Neural cell (in vitro differentiated cells): ENCODE results near the gene POLR2L. TPM values are rescaled to one million over a fixed set of nuclear protein-coding genes. Genes with fewer than 3 reads are reported as not detected.

Source experiments
- H2AFZ ChIP-seq: fragments of 200-600, 300-800 bp; sonication (generic), shearing (Covaris generic); 2 replicates; pipeline ENCODE4 v1.6.0; 2014; ENCODE audit warnings: low read depth, mild to moderate bottlenecking, antibody characterized with exemption, low read length, moderate library complexity
- H3F3A ChIP-seq: fragments of 200-600 bp; shearing (Covaris generic); 2 replicates; pipeline ENCODE4 v1.6.1; 2016; ENCODE audit warnings: mild to moderate bottlenecking, moderate library complexity, mixed read lengths, antibody characterized with exemption, low read length; ENCODE audit not compliant: insufficient read depth, poor library complexity, severe bottlenecking
- H3K27ac ChIP-seq: fragments of 200-600, 300-800 bp; sonication (generic), shearing (Covaris generic); 2 replicates; pipeline ENCODE4 v1.5.1; 2014; ENCODE audit warnings: mild to moderate bottlenecking, low read length, moderate library complexity
- H3K27me3 ChIP-seq: fragments of 300-800, 200-600 bp; sonication (generic), shearing (Covaris generic); 2 replicates; pipeline ENCODE4 v1.6.0; 2014; ENCODE audit warnings: mild to moderate bottlenecking, low read depth, low read length, moderate library complexity; ENCODE audit not compliant: insufficient read depth
- H3K36me3 ChIP-seq: fragments of 300-800, 200-600 bp; sonication (generic), shearing (Covaris generic); 2 replicates; pipeline ENCODE4 v1.5.1; 2014; ENCODE audit warnings: mild to moderate bottlenecking, antibody characterized with exemption, low read length, moderate library complexity; ENCODE audit not compliant: insufficient read depth
- H3K4me2 ChIP-seq: fragments of 300-800, 200-600 bp; sonication (generic), shearing (Covaris generic); 2 replicates; pipeline ENCODE4 v1.6.0; 2014; ENCODE audit warnings: mild to moderate bottlenecking, low read length
- H3K4me3 ChIP-seq: fragments of 300-800, 200-600 bp; sonication (generic), shearing (Covaris generic); 2 replicates; pipeline ENCODE4 v1.5.1; 2014; ENCODE audit warnings: mild to moderate bottlenecking, low read length, moderate library complexity
- H3K79me2 ChIP-seq: fragments of 200-600 bp; shearing (Covaris generic); replicated peaks from 2 replicates; pipeline ENCODE4 v1.6.0; 2014; ENCODE audit warnings: mild to moderate bottlenecking, low read length, moderate library complexity; ENCODE audit not compliant: insufficient read depth
- H3K9ac ChIP-seq: fragments of 300-800, 200-600 bp; sonication (generic), shearing (Covaris generic); 2 replicates; pipeline ENCODE4 v1.6.1; 2016; ENCODE audit warnings: mild to moderate bottlenecking, low read length, mixed read lengths
- H3K9me2 ChIP-seq: fragments of 200-600 bp; shearing (Covaris generic); 2 replicates; pipeline ENCODE4 v1.6.1; 2016; ENCODE audit warnings: mild to moderate bottlenecking, low read length, mixed read lengths; ENCODE audit not compliant: insufficient read depth
- H3K9me3 ChIP-seq: fragments of 200-600, 300-800 bp; sonication (generic), shearing (Covaris generic); 2 replicates; pipeline ENCODE4 v1.6.1; 2016; ENCODE audit warnings: mild to moderate bottlenecking, mixed run types, low read length, moderate library complexity, mixed read lengths
- H4K20me1 ChIP-seq: fragments of 200-600 bp; shearing (Covaris generic); 2 replicates; pipeline ENCODE4 v1.6.1; 2016; ENCODE audit warnings: mild to moderate bottlenecking, mixed run types; ENCODE audit not compliant: insufficient read depth
- EP300 ChIP-seq: fragments of 450-650 bp; conservative IDR thresholded peaks from 2 replicates; pipeline ENCODE4 v1.6.1; 2014; ENCODE audit warnings: antibody characterized with exemption, mild to moderate bottlenecking, moderate library complexity; ENCODE audit not compliant: poor library complexity, severe bottlenecking
- EZH2 ChIP-seq: fragments of 200-600, 300-800 bp; shearing (Covaris generic), sonication (generic); IDR thresholded peaks from 2 replicates; pipeline ENCODE4 v1.6.1; 2014; ENCODE audit warnings: antibody characterized with exemption, low read length, borderline replicate concordance, mild to moderate bottlenecking; ENCODE audit not compliant: insufficient read depth, poor library complexity, severe bottlenecking
- MXI1 ChIP-seq: fragments of 450-650 bp; conservative IDR thresholded peaks from 2 replicates; pipeline ENCODE4 v1.6.1; 2014; ENCODE audit warnings: antibody characterized with exemption, mild to moderate bottlenecking; ENCODE audit not compliant: poor library complexity, severe bottlenecking
- POLR2AphosphoS5 ChIP-seq: IDR thresholded peaks from 2 replicates; pipeline ENCODE4 v1.6.1; 2012
- RAD21 ChIP-seq: fragments of 450-650 bp; conservative IDR thresholded peaks from 2 replicates; pipeline ENCODE4 v1.6.1; 2014; ENCODE audit warnings: antibody characterized with exemption, mild to moderate bottlenecking, moderate library complexity
- SMC3 ChIP-seq: fragments of 450-650 bp; conservative IDR thresholded peaks from 2 replicates; pipeline ENCODE4 v1.6.1; 2014; ENCODE audit warnings: antibody characterized with exemption, mild to moderate bottlenecking, moderate library complexity; ENCODE audit not compliant: poor library complexity
- TAF1 ChIP-seq: IDR thresholded peaks from 2 replicates; pipeline ENCODE4 v1.6.1; 2012; ENCODE audit warnings: low read depth
- polyA plus RNA-seq: library from polyadenylated mRNA; depleted of rRNA; stranded (reverse); fragments of >200 nt; gene quantifications from 2 replicates; pipeline ENCODE4 v1.2.3, GENCODE V29; 2014
- TF ChIP-seq, protein P1 (sequence below): IDR thresholded peaks from 2 replicates; pipeline ENCODE4 v1.6.1; 2012; ENCODE audit warnings: borderline replicate concordance
- TF ChIP-seq, protein P2 (sequence below): fragments of 450-650 bp; IDR thresholded peaks from 2 replicates; pipeline ENCODE4 v1.5.1; 2014; ENCODE audit warnings: antibody characterized with exemption, mild to moderate bottlenecking, moderate library complexity; ENCODE audit not compliant: poor library complexity, severe bottlenecking

POLR2L gene
- polyA plus RNA-seq, 1 donor from 2014 or later: 62.3 TPM

DNA sequence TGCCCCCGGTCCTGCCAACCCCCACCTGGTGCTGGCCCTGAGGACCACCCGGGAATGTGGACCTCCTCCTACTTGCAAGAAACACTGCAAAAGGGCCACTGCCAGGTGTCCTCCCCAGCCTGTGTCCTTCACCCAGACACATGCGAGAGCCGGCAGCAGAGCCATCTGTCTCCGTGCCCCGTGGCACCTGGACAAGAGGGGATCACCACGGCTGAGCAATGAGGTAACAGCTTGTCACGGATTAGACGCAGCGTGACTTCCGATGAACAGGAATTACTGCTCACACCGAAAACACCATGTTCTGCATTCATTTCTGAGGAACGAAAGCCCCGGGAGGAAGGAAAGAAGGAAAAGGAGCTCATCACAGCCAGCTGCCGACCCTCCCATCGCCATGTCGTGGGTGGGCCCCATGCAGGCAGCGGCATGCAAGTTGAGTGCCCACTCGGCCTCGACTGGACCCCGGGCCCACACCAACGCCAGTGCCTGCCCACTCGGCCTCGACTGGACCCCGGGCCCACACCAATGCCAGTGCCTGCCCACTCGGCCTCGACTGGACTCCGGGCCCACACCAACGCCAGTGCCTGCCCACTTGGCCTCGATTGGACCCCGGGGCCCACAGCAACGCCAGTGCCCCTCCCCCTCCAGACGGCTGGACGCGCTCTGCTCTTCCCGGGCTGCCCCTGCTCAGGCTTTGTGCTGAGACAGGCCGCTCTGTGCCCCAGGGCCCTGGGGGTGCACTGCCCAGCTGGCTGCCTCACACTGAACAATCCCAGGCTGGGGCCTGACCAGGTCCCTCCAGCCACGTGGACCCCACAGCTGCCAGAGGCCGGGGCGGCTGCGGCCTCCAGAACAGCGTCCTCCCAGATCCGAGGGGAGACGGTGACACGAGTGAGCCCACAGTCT, 46.2 kb upstream of the POLR2L start:
- no peaks in the 10 kb centered on the region for H3K79me2 ChIP-seq
- no peak overlapping the region for H3K9ac ChIP-seq
- no peaks in the 10 kb centered on the region for H4K20me1 ChIP-seq
- H3K9me3 ChIP-seq: no peaks in the 10 kb centered on the region
- H3K4me2 ChIP-seq: no peak overlapping the region
- no peaks in the 10 kb centered on the region for H3K9me2 ChIP-seq
- no peak overlapping the region for H2AFZ ChIP-seq
- H3K27ac ChIP-seq: peak overlapping the region; percentile 99
- H3K36me3 ChIP-seq: no peaks in the 10 kb centered on the region
- no peaks in the 10 kb centered on the region for H3F3A ChIP-seq
- H3K4me3 ChIP-seq: no peak overlapping the region
- no peaks in the 10 kb centered on the region for H3K27me3 ChIP-seq
- TF ChIP-seq MXI1 (no peak), POLR2AphosphoS5 (no peak), EP300 (no peak), TAF1 (no peak), RAD21 (no peak), SMC3 (no peak), EZH2 (no peak)
- TF ChIP-seq, protein P1, sequence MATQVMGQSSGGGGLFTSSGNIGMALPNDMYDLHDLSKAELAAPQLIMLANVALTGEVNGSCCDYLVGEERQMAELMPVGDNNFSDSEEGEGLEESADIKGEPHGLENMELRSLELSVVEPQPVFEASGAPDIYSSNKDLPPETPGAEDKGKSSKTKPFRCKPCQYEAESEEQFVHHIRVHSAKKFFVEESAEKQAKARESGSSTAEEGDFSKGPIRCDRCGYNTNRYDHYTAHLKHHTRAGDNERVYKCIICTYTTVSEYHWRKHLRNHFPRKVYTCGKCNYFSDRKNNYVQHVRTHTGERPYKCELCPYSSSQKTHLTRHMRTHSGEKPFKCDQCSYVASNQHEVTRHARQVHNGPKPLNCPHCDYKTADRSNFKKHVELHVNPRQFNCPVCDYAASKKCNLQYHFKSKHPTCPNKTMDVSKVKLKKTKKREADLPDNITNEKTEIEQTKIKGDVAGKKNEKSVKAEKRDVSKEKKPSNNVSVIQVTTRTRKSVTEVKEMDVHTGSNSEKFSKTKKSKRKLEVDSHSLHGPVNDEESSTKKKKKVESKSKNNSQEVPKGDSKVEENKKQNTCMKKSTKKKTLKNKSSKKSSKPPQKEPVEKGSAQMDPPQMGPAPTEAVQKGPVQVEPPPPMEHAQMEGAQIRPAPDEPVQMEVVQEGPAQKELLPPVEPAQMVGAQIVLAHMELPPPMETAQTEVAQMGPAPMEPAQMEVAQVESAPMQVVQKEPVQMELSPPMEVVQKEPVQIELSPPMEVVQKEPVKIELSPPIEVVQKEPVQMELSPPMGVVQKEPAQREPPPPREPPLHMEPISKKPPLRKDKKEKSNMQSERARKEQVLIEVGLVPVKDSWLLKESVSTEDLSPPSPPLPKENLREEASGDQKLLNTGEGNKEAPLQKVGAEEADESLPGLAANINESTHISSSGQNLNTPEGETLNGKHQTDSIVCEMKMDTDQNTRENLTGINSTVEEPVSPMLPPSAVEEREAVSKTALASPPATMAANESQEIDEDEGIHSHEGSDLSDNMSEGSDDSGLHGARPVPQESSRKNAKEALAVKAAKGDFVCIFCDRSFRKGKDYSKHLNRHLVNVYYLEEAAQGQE: no peak
- TF ChIP-seq, protein P2, sequence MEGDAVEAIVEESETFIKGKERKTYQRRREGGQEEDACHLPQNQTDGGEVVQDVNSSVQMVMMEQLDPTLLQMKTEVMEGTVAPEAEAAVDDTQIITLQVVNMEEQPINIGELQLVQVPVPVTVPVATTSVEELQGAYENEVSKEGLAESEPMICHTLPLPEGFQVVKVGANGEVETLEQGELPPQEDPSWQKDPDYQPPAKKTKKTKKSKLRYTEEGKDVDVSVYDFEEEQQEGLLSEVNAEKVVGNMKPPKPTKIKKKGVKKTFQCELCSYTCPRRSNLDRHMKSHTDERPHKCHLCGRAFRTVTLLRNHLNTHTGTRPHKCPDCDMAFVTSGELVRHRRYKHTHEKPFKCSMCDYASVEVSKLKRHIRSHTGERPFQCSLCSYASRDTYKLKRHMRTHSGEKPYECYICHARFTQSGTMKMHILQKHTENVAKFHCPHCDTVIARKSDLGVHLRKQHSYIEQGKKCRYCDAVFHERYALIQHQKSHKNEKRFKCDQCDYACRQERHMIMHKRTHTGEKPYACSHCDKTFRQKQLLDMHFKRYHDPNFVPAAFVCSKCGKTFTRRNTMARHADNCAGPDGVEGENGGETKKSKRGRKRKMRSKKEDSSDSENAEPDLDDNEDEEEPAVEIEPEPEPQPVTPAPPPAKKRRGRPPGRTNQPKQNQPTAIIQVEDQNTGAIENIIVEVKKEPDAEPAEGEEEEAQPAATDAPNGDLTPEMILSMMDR: no peak

DNA sequence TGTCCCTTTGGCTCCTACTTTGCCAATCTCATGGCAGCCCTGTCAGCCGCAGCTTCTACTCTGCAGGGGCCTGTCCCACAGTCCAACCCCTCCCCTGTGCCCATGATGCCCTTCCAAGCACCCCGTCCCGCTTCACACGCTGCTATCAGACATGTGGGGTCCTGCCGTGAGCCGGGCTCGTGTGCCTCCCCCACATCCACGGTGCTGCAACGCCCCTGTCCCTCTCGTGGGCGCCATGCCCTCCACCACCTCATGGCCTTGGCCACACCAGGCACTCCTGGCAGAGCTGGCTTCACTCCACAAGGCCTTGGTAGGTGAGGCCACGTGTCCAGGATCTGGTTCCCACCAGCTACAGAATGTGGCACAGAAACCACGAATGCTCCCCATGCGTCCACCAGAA, 45.3 kb upstream of the POLR2L start:
- H3K9me3 ChIP-seq: no peaks in the 10 kb centered on the region
- H3K36me3 ChIP-seq: no peaks in the 10 kb centered on the region
- H3K9ac ChIP-seq: no peak overlapping the region
- TF ChIP-seq RAD21: no peak
- H3K79me2 ChIP-seq: no peaks in the 10 kb centered on the region
- no peak overlapping the region for H3K27ac ChIP-seq
- no peaks in the 10 kb centered on the region for H3K9me2 ChIP-seq
- H2AFZ ChIP-seq: no peak overlapping the region
- H3K4me2 ChIP-seq: no peak overlapping the region
- H3K27me3 ChIP-seq: no peaks in the 10 kb centered on the region
- no peaks in the 10 kb centered on the region for H4K20me1 ChIP-seq
- no peak overlapping the region for H3K4me3 ChIP-seq
- H3F3A ChIP-seq: no peaks in the 10 kb centered on the region
